SK-N-SH treated with all-trans-retinoic acid at 6 μM for 48 hours (cell line): ENCODE measurements around the gene YPEL4.

ENCODE experiments used
- CSDC2 ChIP-seq: fragments of 250-450 bp; sonication (Bioruptor Pico); IDR thresholded peaks from 2 replicates; pipeline ENCODE4 v1.5.0; 2020; ENCODE audit warnings: mild to moderate bottlenecking, moderate library complexity
- GLIS3 ChIP-seq: fragments of 250-450 bp; sonication (Bioruptor Pico); IDR thresholded peaks from 2 replicates; pipeline ENCODE4 v1.5.0; 2020; ENCODE audit warnings: mild to moderate bottlenecking, moderate library complexity
- ZFP3 ChIP-seq: fragments of 250-450 bp; sonication (Bioruptor Pico); IDR thresholded peaks from 2 replicates; pipeline ENCODE4 v1.5.0; 2020; ENCODE audit warnings: mild to moderate bottlenecking, moderate library complexity
- TF ChIP-seq, protein P1 (sequence below): fragments of 250-450 bp; sonication (Bioruptor Pico); IDR thresholded peaks from 2 replicates; pipeline ENCODE4 v1.8.0; 2020; ENCODE audit warnings: mild to moderate bottlenecking, moderate library complexity, borderline replicate concordance

DNA sequence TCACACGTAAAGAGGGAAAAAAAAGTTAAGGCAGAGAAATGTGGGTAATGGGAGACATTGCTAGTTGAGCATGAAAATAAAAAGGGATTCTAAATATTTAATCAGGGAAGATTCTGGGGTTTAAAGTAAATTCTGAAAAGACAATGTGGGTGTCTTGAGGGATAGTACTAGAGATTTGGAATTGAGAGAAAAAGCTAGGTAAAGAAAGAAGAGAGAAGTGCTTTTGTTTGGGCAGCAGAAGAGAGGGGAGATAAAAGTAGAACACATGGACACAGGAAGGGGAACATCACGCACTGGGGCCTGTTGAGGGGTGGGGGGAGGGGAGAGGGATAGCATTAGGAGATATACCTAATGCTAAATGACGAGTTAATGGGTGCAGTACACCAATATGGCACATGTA lies 3.5 kb upstream of the YPEL4 start:
- no peak for TF ChIP-seq CSDC2 (CRISPR knock-in tag)
- TF ChIP-seq, protein P1, sequence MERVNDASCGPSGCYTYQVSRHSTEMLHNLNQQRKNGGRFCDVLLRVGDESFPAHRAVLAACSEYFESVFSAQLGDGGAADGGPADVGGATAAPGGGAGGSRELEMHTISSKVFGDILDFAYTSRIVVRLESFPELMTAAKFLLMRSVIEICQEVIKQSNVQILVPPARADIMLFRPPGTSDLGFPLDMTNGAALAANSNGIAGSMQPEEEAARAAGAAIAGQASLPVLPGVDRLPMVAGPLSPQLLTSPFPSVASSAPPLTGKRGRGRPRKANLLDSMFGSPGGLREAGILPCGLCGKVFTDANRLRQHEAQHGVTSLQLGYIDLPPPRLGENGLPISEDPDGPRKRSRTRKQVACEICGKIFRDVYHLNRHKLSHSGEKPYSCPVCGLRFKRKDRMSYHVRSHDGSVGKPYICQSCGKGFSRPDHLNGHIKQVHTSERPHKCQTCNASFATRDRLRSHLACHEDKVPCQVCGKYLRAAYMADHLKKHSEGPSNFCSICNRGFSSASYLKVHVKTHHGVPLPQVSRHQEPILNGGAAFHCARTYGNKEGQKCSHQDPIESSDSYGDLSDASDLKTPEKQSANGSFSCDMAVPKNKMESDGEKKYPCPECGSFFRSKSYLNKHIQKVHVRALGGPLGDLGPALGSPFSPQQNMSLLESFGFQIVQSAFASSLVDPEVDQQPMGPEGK = no peak
- no peak for TF ChIP-seq GLIS3
- no peak for TF ChIP-seq ZFP3 (CRISPR knock-in tag)
